Transverse colon (tissue), 4 donors: ENCODE results near the gene SCNN1A.

Source experiments
- CTCF ChIP-seq, 5 experiments: fragments of 200-600 bp in 3 of 5; fragments of 450-650 bp in 2 of 5; sonication (generic) in 3 of 5; IDR thresholded peaks; 1 replicate in 2 of 5; 2 replicates in 3 of 5; pipeline ENCODE4 v1.5.1; 2016 to 2017; ENCODE audit warnings: antibody characterized with exemption in 5 of 5, inconsistent platforms in 3 of 5, mild to moderate bottlenecking in 2 of 5, moderate library complexity in 1 of 5
- EP300 ChIP-seq: sonication (generic); formaldehyde crosslinking; IDR thresholded peaks from one replicate; pipeline ENCODE4 v1.6.1; 2017; ENCODE audit warnings: antibody characterized with exemption, low read depth
- POLR2A ChIP-seq: fragments of 450-650 bp; IDR thresholded peaks from one replicate; pipeline ENCODE4 v1.6.1; 2016; ENCODE audit warnings: antibody characterized with exemption, mild to moderate bottlenecking, moderate library complexity
- POLR2AphosphoS5 ChIP-seq, 3 donors: sonication (generic); formaldehyde crosslinking; IDR thresholded peaks; one replicate each; pipeline ENCODE4 v1.6.1; 2016; ENCODE audit warnings: antibody characterized with exemption in 3 of 3

GRCh38 chr12:6370576-6370935 lies 4.8 kb downstream of the SCNN1A start:
- TF ChIP-seq CTCF (IDR thresholded peaks at IDR 0.05) (no peak), POLR2A (no peak), POLR2AphosphoS5 (IDR thresholded peaks at IDR 0.05) (no peak), EP300 (no peak)
